ENCODE measurements around the gene ENTR1.

DNA sequence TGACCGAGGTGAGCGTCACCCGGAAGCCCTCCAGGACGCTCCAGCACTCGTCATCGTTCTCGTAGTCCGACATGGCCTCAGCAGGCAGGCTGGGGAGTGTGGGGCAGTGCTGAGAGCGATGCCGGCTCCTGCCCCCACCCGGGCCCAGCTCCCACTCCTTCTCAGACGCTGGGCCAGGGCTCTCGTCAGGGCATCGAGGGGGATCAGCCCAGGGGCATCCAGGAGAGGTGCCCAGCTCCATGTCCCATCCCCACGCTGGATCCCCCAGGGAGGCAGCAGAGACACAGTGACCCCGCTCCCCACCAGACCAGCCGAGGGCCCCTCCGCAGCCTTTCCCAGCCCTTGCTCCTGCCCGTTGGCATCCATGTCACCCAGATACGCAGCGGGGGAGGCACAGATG lies 38.4 kb downstream of the ENTR1 start:
- TF ChIP-seq, protein P1, sequence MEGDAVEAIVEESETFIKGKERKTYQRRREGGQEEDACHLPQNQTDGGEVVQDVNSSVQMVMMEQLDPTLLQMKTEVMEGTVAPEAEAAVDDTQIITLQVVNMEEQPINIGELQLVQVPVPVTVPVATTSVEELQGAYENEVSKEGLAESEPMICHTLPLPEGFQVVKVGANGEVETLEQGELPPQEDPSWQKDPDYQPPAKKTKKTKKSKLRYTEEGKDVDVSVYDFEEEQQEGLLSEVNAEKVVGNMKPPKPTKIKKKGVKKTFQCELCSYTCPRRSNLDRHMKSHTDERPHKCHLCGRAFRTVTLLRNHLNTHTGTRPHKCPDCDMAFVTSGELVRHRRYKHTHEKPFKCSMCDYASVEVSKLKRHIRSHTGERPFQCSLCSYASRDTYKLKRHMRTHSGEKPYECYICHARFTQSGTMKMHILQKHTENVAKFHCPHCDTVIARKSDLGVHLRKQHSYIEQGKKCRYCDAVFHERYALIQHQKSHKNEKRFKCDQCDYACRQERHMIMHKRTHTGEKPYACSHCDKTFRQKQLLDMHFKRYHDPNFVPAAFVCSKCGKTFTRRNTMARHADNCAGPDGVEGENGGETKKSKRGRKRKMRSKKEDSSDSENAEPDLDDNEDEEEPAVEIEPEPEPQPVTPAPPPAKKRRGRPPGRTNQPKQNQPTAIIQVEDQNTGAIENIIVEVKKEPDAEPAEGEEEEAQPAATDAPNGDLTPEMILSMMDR (IDR thresholded peaks at IDR 0.05), result no peak
- TF ChIP-seq POLR2A (IDR thresholded peaks at IDR 0.05), result no peak
